NCI-H226 (cell line): ENCODE measurements around the gene STOM.

Experiments
- DNase-seq: peaks from one replicate; pipeline ENCODE4 v3.0.0-alpha.2; 2015

STOM gene

GRCh38 chr9:121344184-121344583 lies 25.9 kb downstream of the STOM start:
- DNase-seq, result no peak

DNA sequence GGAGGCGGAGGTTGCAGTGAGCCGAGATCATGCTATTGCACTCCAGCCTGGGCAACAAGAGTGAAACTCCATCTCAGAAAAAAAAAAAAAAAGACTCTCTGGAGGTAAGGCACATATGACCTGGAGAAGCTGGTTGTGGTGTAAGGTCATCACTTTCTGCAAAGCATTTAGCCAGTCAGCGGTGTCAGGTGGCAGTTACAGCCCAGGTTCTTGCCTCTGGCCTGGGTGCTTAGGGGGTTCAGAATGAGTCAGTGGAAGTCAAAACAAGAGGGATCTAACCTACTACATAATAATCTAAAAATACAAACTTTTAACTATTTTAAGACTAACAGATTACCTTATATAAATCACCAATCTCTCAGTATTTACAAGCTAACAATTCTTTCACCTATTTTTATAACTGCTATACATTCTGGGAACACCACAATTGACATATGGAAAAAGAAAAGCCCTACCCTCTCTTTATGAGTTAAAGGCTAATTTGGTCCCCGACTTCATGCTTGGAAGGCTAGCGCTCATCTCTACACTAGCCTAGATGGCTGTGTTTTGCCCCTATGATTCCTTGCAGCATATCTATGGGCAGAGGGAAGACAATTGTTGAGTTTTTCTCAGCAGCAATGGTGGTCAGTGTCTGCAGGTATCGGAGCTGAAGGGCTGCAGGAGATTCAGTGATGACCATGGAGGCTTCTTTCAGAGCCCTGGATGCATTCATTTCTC lies 29.2 kb downstream of the STOM start:
- DNase-seq, result no peak

GRCh38 chr9:121339437-121339836 lies 30.6 kb downstream of the STOM start:
- no peak for DNase-seq

GRCh38 chr9:121336665-121337064 lies 33.4 kb downstream of the STOM start:
- no peak for DNase-seq

DNA sequence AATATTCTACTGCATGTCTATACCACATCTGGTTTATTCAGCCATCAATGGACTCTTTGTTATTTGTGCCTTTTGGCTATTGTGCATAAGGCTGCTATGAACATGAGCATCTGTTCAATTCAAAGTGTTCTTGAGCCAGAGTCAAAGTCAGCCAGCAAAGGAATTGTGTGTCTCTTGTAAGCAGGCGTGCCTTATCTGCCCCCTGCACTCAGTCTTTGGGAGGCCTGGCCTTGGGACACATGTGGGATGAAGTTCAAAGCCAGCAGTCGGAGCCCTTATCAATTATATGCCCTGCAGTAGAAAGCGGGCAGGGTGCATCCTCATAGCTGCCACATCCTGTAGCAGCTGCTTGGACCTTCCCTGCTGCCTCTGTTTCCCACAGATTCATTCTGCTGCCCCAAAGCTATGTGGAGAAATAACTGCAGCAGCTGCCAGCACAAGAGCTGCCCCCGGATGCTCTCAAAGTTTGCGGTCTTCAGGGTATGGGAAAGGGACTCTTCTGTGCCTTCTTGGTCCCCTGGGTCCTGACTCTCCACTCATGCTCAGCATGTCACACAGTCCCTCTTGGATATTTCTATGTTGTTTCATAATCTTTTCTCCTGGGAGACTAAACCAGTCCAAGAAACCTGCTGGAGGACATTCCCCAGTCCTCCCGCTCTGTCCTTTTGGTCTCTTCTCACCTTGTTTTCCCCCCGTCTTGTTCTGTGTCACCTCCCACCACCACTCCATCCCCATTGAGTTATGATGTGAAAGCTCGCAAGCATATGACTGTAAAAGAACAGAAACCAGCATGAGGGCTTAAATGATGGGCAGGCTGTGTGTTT lies 35.9 kb downstream of the STOM start:
- no peak for DNase-seq

DNA sequence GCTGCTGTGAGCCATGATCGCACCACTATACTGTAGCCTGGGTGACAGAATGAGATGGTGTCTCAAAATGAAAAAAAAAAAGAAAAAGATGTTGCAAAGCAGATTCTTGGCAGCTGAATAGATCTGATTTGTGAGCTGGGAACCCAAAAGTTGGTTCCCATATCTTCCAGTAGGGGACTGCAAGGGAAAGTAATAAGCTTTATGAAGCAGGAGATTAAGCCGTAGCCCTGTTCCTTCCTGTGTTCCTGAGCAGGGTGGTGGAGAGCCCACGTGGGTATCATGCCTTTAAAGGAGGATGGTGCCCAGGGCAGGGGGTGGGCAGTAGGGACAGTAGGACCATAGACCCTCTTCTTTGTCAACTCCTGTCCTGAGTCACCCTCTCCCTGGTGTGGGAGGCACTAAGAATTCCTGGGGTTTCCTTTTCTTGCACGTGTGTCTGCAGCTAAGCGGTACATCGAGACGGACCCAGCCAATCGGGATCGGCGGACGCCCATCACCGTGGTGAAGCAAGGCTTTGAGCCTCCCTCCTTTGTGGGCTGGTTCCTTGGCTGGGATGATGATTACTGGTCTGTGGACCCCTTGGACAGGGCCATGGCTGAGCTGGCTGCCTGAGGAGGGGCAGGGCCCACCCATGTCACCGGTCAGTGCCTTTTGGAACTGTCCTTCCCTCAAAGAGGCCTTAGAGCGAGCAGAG lies 37.9 kb downstream of the STOM start:
- no peak for DNase-seq

- no peak for DNase-seq
Measured at GRCh38 chr9:121331549-121331948, 38.5 kb downstream of the STOM start.

DNA sequence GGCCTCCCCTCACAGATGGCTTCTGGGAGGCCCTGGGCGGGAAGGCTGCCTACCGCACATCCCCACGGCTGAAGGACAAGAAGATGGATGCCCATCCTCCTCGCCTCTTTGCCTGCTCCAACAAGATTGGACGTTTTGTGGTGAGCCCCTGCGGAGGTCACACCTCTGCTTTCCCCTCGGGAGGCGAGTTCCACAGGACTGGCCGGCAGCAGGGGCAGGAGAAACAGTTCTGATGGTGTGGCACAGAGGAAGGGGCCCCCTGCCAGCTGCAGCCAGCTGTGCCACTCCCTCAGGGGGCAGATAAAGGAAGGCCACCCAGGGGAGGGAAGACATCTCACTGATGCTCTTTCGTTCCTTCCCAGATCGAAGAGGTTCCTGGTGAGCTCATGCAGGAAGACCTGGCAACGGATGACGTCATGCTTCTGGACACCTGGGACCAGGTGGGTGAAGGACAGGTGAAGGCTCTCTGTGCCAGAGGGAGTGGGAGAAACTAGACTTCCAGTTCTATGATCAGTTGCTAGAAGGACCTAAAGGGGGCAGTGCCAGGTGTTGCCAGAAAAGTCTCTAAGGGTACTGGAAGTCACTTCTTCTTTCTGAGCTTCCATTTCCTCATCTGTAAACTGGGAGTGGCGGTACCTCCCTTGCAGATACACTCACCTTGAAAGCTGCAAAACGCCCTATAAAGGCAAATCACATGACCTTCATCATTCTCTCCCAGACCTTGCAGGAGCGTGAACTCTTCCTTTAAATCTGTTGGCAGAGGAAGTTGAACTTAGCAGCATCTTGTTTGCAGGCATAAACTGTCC lies 41.0 kb downstream of the STOM start:
- no peak for DNase-seq

DNA sequence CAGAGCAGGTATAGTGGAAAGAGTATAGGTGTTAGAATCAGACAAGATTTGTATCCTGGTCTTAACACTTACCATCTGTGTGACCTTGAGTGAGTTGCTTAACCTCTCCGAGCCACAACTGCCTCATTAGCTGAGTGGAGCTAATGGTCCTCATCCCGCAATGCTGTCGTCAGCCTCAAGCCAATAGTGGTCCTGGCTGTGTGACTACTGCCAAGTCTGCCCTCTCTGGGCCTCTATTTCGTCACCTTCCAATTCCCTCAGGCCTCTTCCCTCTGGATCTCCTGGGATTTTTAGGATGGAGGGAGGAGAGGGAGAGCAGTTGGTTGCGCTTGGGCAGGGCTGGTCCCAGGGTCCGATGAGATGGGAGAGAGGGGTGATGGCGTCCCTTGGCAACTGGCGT lies 41.6 kb downstream of the STOM start:
- no peak for DNase-seq

DNA sequence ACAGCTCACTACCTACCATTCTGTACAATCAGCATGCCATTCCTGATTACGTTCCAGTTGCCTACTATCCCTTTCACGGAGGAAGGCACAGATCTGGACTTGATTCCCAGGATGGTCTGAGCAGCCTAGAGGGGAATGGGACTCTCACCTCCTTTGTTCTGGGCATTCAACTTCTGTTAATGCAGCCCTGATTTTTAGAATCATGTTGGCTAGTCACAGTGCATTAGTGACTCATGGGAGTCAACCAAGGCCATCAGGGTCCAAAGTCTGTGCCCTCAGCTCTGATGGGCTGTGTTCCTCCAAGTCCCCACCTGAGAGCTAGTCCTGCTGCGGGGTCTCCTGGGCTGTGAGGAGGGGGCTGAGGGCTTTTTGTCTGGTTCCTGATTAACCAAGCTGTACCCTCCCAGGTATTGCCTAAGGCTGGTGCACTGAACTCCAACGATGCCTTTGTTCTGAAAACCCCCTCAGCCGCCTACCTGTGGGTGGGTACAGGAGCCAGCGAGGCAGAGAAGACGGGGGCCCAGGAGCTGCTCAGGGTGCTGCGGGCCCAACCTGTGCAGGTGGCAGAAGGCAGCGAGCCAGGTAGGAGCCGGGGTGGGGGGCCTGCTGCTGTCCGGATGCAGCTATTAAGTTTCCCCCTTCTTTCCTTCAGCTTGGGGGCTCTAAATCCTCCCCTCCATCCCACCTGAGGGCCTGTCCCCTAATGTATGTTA lies 43.0 kb downstream of the STOM start:
- DNase-seq, result no peak

DNA sequence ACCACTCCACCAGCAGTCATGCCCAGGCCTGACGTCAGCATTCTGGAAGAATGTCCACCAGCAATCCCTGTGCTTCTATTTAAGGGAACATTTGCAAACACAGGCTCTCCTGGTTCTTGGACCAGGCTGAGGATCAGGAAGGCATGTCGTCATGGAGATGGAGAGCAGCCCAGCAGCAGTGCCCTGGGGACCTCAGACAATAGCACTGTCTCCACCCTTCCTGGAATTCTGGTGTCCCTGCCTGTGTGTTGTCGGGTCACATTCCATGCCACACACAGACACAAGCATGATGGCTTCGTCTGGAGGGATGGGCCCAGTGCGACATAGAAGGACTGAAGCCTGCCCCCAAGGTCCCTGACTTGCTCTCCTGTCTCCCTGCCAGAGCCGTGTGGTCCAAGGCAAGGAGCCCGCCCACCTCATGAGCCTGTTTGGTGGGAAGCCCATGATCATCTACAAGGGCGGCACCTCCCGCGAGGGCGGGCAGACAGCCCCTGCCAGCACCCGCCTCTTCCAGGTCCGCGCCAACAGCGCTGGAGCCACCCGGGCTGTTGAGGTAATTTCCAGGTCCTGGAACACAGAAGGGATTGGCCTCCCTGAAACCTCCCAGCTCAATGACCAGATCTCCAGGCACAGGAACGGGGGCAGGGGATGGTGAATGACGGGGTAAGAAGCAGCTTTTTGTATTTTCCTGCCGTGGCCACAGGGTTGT lies 43.8 kb downstream of the STOM start:
- DNase-seq, result no peak

DNA sequence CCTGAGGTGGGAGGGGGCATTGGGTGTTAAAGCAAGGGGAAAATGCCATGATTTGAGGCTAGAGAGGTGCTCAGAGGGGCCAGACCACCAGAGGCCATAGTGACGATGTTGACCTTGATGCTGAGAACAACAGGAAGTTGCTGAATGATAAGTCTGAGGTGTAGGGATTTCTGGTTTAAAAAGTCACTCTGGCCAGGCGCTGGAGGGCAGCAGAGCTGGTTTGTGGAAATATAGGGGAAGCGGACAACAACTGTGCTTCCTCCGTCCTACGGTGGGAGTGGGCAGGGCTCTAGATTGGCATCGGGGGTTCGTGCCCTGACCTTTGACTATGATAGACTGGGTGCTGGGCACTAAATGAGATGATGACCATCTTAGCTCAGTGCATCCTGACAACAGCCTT lies 44.7 kb downstream of the STOM start:
- DNase-seq, result no peak

GRCh38 chr9:121324755-121325154 lies 45.3 kb downstream of the STOM start:
- no peak for DNase-seq

GRCh38 chr9:121324316-121324715 lies 45.7 kb downstream of the STOM start:
- DNase-seq, result peak; percentile 23

GRCh38 chr9:121323449-121324151 lies 46.5 kb downstream of the STOM start:
- DNase-seq, result no peak

DNA sequence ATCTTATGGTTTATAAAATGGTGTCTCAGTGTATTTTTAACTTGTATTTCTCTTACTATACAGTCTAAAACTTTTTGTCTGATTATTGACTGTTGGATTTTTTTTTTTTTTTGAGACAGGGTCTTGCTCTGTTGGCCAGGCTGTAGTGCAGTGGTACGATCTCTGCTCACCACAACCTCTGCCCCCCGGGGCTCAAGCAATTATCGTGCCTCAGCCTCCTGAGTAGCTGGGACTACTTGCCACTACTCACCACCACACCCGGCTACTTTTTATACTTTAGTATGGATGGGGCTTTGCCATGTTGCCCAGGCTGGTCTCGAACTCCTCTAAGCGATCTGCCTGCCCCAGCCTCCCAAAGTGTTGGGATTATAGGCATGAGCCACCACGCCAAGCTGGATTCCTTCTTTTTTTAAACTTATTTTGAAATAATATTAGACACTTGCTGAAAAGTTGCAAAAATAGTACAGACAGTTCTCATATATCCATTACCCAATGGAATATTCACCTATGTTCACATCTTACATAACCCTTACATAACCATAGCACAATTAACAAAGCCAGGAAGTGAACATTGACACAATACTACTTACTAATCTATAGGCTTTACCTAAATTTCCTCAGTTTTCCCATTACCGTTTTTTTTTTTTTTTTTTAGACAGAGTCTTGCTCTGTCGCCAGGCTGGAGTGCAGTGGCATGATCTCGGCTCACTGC lies 47.2 kb downstream of the STOM start:
- DNase-seq, result no peak

DNA sequence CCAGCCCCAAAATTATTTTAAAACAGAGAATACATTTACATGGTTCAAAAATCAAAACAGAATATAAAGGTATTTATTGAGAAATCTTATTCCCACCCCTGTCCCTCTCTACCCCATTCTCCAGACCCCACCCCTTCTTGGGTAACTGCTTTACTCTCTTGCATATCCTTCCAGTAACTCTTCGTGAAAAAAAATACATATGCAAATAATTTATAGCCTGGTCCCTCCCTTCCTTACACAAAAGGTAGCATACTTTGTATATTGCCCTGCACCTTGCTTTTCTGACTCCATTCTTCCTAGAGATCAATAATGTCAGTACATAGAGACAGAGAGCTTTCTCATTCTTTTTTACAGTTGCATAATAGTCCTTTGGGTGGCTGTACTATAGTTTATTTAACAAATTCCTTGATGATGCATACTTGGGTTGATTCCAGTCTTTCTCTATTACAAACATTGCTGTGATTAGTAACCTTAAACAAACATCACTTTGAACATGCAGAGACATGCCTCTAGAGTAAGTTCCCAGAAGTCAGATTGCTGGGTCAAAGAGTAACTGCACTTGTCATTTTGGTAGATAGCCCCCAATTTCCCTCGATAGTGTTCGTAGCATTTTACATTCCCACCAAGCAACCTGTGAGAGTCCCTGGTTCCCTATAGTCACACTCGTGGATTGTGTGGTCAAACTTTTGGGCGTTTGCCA lies 47.9 kb downstream of the STOM start:
- DNase-seq, result peak; percentile 80

DNA sequence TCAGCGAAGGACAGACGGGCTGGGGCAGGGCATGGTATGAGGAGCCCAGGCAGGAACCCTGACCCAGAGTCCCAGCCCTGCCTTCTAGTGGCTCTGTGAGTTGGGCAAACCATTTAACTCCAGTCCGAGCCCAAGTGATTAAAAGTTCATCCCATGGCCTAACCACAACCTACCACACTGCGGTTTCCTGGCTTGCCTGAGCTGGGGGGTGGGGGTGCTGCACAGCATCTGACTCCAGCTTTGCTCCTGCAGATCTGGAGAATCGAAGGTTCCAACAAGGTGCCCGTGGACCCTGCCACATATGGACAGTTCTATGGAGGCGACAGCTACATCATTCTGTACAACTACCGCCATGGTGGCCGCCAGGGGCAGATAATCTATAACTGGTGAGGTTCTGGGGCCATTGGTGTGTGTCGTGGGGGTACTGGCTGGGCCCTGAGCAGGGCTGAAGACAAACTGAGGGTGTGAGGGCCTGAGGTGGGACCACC lies 49.0 kb downstream of the STOM start:
- DNase-seq, result no peak

GRCh38 chr9:121319383-121319780 lies 50.7 kb downstream of the STOM start:
- DNase-seq, result no peak
